IPS-15b (cell line): ENCODE measurements around the gene EIPR1.

Experiments used
- H3K27me3 ChIP-seq: one replicate; pipeline ENCODE4 v1.6.1; 2013; ENCODE audit warnings: low read length; ENCODE audit not compliant: control insufficient read depth, insufficient read depth
- H3K36me3 ChIP-seq: one replicate; pipeline ENCODE4 v1.6.1; 2013; ENCODE audit warnings: low read length; ENCODE audit not compliant: control insufficient read depth, insufficient read depth
- H3K4me1 ChIP-seq: one replicate; pipeline ENCODE4 v1.6.1; 2013; ENCODE audit warnings: mild to moderate bottlenecking, low read length; ENCODE audit not compliant: control insufficient read depth, insufficient read depth
- H3K4me3 ChIP-seq: one replicate; pipeline ENCODE4 v1.5.1; 2013; ENCODE audit warnings: low read depth, low read length
- H3K9ac ChIP-seq: one replicate; pipeline ENCODE4 v1.6.1; 2013; ENCODE audit warnings: low read depth, mild to moderate bottlenecking, low read length
- H3K9me3 ChIP-seq: one replicate; pipeline ENCODE4 v1.6.1; 2013; ENCODE audit warnings: mild to moderate bottlenecking, low read length; ENCODE audit not compliant: control insufficient read depth, insufficient read depth

EIPR1 gene

GRCh38 chr2:3195641-3196476 lies 181.8 kb downstream of the EIPR1 start:
- no peaks in the 10 kb centered on the region for H3K9me3 ChIP-seq
- no peaks in the 10 kb centered on the region for H3K27me3 ChIP-seq
- H3K36me3 ChIP-seq, result peaks cover 7% of the 10 kb centered on the region
- peaks cover 3% of the 10 kb centered on the region for H3K4me1 ChIP-seq
- H3K4me3 ChIP-seq, result no peak overlapping the region
- no peak overlapping the region for H3K9ac ChIP-seq

GRCh38 chr2:3194828-3195227 lies 182.8 kb downstream of the EIPR1 start:
- peaks cover 7% of the 10 kb centered on the region for H3K36me3 ChIP-seq
- H3K9ac ChIP-seq, result no peak overlapping the region
- H3K4me3 ChIP-seq, result no peak overlapping the region
- H3K27me3 ChIP-seq, result no peaks in the 10 kb centered on the region
- peaks cover 3% of the 10 kb centered on the region for H3K4me1 ChIP-seq
- no peaks in the 10 kb centered on the region for H3K9me3 ChIP-seq

- Histone ChIP-seq H3K4me1 (peaks cover 3% of the 10 kb centered on the region), H3K9me3 (no peaks in the 10 kb centered on the region), H3K4me3 (no peak overlapping the region), H3K9ac (no peak overlapping the region), H3K27me3 (no peaks in the 10 kb centered on the region), H3K36me3 (peaks cover 10% of the 10 kb centered on the region)
These were observed 183.9 kb downstream of the EIPR1 start for GRCh38 chr2:3193443-3194330.

DNA sequence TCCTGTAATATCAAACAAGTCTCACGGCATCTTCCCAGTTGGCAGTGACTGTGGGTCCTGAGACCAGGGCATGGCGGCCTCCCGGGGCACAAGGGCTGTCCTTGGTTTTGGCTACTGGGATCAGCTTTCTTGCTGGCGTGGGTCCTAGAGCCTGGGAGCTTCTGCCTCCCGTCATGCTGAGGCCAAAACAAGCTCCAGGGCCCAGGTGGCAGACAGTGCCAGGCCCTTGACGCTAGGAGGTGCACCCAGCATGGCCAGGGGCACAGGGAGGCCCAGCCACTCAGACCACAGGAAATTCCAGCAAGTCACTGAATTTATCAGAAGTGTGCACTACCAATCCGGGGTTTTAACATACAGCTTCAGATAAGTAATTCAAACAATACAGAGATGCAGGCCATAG lies 184.7 kb downstream of the EIPR1 start:
- H3K36me3 ChIP-seq, result peaks cover 14% of the 10 kb centered on the region
- no peaks in the 10 kb centered on the region for H3K27me3 ChIP-seq
- no peaks in the 10 kb centered on the region for H3K9me3 ChIP-seq
- peaks cover 2% of the 10 kb centered on the region for H3K4me1 ChIP-seq
- no peak overlapping the region for H3K9ac ChIP-seq
- H3K4me3 ChIP-seq, result no peak overlapping the region

DNA sequence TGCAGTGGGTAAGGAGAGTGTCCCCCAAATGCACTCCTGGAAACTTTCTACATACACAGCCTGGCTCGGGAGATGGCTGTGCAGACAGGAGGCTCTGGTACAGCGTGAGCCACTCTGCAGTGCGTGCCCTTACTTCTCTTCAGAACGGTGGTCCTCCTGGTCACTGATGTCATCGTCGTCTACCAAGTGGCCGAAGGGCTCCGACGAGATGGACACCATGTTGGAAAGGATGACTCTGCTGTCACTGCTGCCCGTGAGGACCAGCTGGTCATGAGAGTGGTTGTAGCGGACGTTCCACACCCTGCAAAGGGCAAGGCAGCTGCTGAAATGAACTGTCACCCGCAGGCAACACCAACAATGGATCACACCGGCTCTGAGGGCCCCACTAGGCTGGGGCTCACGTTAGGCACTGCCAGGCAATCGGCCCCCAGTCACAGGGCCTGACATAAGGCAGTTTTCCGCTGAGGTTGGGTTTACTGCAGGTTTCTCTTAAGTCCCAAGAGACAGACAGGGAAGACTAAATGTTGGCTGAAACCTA lies 185.3 kb downstream of the EIPR1 start:
- no peaks in the 10 kb centered on the region for H3K27me3 ChIP-seq
- H3K36me3 ChIP-seq, result peaks cover 14% of the 10 kb centered on the region
- H3K4me3 ChIP-seq, result no peak overlapping the region
- no peaks in the 10 kb centered on the region for H3K4me1 ChIP-seq
- no peaks in the 10 kb centered on the region for H3K9me3 ChIP-seq
- H3K9ac ChIP-seq, result no peak overlapping the region

DNA sequence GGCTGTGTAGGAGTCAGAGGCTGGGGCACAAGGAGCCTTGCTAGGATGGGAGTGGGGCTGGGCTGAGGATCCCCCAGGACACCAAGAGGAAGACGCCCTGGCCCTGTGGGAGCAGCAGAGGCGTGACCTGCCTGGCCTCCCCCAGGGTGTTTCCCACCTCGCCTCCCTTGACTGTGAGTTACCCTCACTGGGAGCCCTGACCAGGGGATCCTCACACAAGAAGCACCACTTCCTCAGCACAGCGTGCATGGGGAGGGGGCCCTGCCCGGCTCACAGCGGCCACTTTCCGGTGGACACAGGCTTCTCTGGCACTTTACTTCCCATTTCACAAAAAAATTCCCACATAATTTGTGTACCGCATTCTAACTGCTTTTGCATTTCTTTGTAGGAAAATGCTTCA lies 187.7 kb downstream of the EIPR1 start:
- peaks cover 10% of the 10 kb centered on the region for H3K36me3 ChIP-seq
- no peak overlapping the region for H3K9ac ChIP-seq
- H3K4me3 ChIP-seq, result no peak overlapping the region
- H3K9me3 ChIP-seq, result no peaks in the 10 kb centered on the region
- no peaks in the 10 kb centered on the region for H3K27me3 ChIP-seq
- H3K4me1 ChIP-seq, result no peaks in the 10 kb centered on the region

DNA sequence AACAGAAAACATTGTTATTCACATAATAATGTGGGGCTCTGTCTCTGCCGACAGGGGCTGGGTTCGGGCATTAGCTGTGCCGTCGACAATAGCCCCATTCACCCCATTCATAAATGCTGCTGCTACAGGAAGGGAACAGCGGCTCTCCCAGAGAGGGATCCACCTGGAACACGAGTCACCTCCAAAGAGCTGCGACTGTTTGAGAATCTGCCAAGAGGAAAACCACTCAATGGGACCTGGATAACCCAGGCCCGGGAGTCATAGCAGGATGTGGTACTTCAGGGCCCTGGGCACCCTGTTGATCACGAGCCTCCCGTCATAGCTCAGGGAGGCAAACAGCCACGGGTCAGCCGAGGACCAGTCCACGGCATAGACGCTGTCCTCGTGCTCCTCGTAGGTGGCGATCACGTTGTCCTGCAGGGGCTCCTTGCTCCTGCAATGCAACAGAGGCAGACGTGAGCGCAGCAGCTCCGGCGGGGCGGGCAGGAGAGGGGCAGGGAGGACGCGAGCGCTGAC lies 188.5 kb downstream of the EIPR1 start:
- no peak overlapping the region for H3K9ac ChIP-seq
- no peak overlapping the region for H3K4me3 ChIP-seq
- no peaks in the 10 kb centered on the region for H3K4me1 ChIP-seq
- peaks cover 7% of the 10 kb centered on the region for H3K36me3 ChIP-seq
- no peaks in the 10 kb centered on the region for H3K27me3 ChIP-seq
- no peaks in the 10 kb centered on the region for H3K9me3 ChIP-seq

GRCh38 chr2:3188405-3188946 lies 189.1 kb downstream of the EIPR1 start:
- Histone ChIP-seq H3K9me3 (no peaks in the 10 kb centered on the region), H3K36me3 (peaks cover 7% of the 10 kb centered on the region), H3K27me3 (no peaks in the 10 kb centered on the region), H3K4me1 (no peaks in the 10 kb centered on the region), H3K4me3 (no peak overlapping the region), H3K9ac (no peak overlapping the region)

DNA sequence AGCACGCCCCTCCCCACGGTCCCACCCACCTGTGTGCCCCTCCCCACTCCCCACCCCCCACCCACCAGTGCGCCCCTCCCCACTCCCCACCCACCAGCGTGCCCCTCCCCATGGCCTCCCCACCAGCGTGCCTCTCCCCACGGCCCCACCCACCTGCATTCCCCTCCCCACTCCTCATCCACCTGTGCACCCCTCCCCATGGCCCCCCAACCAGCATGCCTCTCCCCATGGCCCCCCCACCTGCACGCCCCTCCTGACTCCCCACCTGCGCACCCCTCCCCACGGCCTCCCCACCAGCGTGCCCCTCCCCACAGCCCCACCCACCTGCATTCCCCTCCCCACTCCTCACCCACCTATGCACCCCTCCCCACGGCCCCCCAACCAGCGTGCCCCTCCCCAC lies 190.2 kb downstream of the EIPR1 start:
- H3K36me3 ChIP-seq, result peaks cover 7% of the 10 kb centered on the region
- H3K4me1 ChIP-seq, result no peaks in the 10 kb centered on the region
- H3K9ac ChIP-seq, result no peak overlapping the region
- no peak overlapping the region for H3K4me3 ChIP-seq
- H3K9me3 ChIP-seq, result no peaks in the 10 kb centered on the region
- H3K27me3 ChIP-seq, result no peaks in the 10 kb centered on the region

DNA sequence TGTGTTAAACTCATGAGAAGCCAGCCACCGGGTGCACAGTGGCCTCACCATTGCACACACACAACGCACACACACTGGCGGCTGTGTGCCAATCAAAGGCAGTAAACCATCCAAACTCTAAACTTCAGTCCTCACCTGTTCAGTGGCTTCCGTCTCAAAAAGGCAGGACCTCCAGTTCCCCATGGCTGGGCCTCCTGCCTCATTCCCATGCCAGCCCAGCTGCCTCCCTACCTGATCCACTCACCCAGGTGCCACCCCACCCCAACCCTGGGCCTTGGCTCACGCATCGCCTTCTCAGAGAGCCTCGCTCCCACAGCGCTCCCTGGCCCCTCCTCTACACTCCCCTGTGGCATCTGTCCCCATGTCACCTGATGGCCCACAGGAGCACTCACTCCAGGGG lies 190.9 kb downstream of the EIPR1 start:
- Histone ChIP-seq H3K9ac (no peak overlapping the region), H3K4me3 (no peak overlapping the region), H3K27me3 (no peaks in the 10 kb centered on the region), H3K4me1 (no peaks in the 10 kb centered on the region), H3K9me3 (no peaks in the 10 kb centered on the region), H3K36me3 (peaks cover 7% of the 10 kb centered on the region)

DNA sequence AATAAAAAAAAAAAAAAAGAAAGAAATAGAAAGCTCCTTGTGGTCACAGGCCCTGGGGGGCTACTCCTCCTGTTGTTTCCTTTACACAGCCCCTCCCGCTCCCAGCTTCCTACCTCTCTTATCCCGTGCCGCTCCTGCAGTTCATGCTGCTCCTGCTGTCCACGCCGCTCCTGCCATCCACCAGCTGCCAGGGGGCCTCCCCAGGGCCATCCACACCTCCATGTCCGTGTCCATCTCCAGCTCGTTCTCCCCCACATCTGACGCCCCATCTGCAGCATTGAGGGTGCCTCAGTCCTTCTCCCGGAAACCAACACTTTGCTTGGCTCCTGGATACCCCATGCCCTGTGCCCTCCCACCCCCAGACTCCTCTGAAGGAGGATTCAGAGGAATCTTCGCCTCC lies 191.7 kb downstream of the EIPR1 start:
- Histone ChIP-seq H3K9ac (no peak overlapping the region), H3K4me1 (no peaks in the 10 kb centered on the region), H3K27me3 (no peaks in the 10 kb centered on the region), H3K36me3 (peaks cover 7% of the 10 kb centered on the region), H3K9me3 (no peaks in the 10 kb centered on the region), H3K4me3 (no peak overlapping the region)
